GM12891 (cell line): ENCODE measurements around the gene NOX5.

Experiments used
- DNase-seq: peaks from one replicate; pipeline ENCODE4 v3.0.0; 2011; ENCODE audit warnings: low spot score; ENCODE audit not compliant: insufficient read length
- FAIRE-seq: peaks from 2 replicates; lab custom pipeline; 2011; peaks lifted over from hg19 to GRCh38; lab: Jason Lieb, UNC
- PAX5 ChIP-seq: IDR thresholded peaks from 2 replicates; pipeline ENCODE4 v1.6.1; 2011; ENCODE audit warnings: low read length, moderate library complexity, mild to moderate bottlenecking; ENCODE audit not compliant: insufficient read depth, severe bottlenecking
- POLR2A ChIP-seq: IDR thresholded peaks from 2 replicates; pipeline ENCODE4 v1.6.1; 2011; ENCODE audit warnings: low read depth, low read length, control low read depth
- POLR2AphosphoS5 ChIP-seq: IDR thresholded peaks from 2 replicates; pipeline ENCODE4 v1.6.1; 2011; ENCODE audit warnings: low read depth, low read length, control low read depth
- POU2F2 ChIP-seq: IDR thresholded peaks from 2 replicates; pipeline ENCODE4 v1.6.1; 2011; ENCODE audit warnings: low read depth, mild to moderate bottlenecking, control low read depth, low read length, moderate library complexity
- SPI1 ChIP-seq: IDR thresholded peaks from 2 replicates; pipeline ENCODE4 v1.6.1; 2011; ENCODE audit warnings: low read depth, low read length, control low read depth
- TAF1 ChIP-seq: IDR thresholded peaks from 2 replicates; pipeline ENCODE4 v1.6.1; 2011; ENCODE audit warnings: low read depth, low read length, control low read depth

Gene NOX5

GRCh38 chr15:69000091-69000490 lies 14.4 kb upstream of the NOX5 start:
- TF ChIP-seq POU2F2: no peak
- TF ChIP-seq PAX5: no peak
- no peak for TF ChIP-seq SPI1
- no peak for TF ChIP-seq TAF1
- no peak for TF ChIP-seq POLR2AphosphoS5
- TF ChIP-seq POLR2A: no peak
- DNase-seq: no peak
- FAIRE-seq: no peak

- no peak for DNase-seq
- FAIRE-seq: no peak
- TF ChIP-seq POLR2A: no peak
Measured at GRCh38 chr15:69000725-69001503, 13.6 kb upstream of the NOX5 start.

GRCh38 chr15:69002783-69003182 lies 11.7 kb upstream of the NOX5 start:
- TF ChIP-seq POLR2A (no peak), POU2F2 (no peak), TAF1 (no peak), PAX5 (no peak), POLR2AphosphoS5 (no peak), SPI1 (no peak)
- FAIRE-seq (no peak), DNase-seq (no peak)

- no peak for DNase-seq
- no peak for FAIRE-seq
- TF ChIP-seq POLR2AphosphoS5 (no peak), POLR2A (no peak), POU2F2 (no peak), PAX5 (no peak), SPI1 (no peak), TAF1 (no peak)
Measured at GRCh38 chr15:69004011-69004410, 10.5 kb upstream of the NOX5 start.

- DNase-seq (no peak), FAIRE-seq (no peak)
- TF ChIP-seq POLR2AphosphoS5 (no peak), POU2F2 (no peak), PAX5 (no peak), TAF1 (no peak), POLR2A (no peak), SPI1 (no peak)
Measured at GRCh38 chr15:69008056-69008455, 6.4 kb upstream of the NOX5 start.

GRCh38 chr15:69009341-69009740 lies 5.2 kb upstream of the NOX5 start:
- no peak for FAIRE-seq
- DNase-seq: no peak
- TF ChIP-seq POLR2A (no peak), PAX5 (no peak), POLR2AphosphoS5 (no peak), POU2F2 (no peak), SPI1 (no peak), TAF1 (no peak)

- DNase-seq (no peak), FAIRE-seq (no peak)
- no peak for TF ChIP-seq POLR2A
- no peak for TF ChIP-seq TAF1
- TF ChIP-seq POU2F2: no peak
- no peak for TF ChIP-seq SPI1
- TF ChIP-seq PAX5: no peak
- TF ChIP-seq POLR2AphosphoS5: no peak
Measured at GRCh38 chr15:69011641-69012040, 2.9 kb upstream of the NOX5 start.

- TF ChIP-seq POLR2A (no peak), SPI1 (no peak), POLR2AphosphoS5 (no peak), TAF1 (no peak), POU2F2 (no peak), PAX5 (no peak)
- FAIRE-seq: no peak
- DNase-seq: no peak
Measured at GRCh38 chr15:69012761-69013364, 1.6 kb upstream of the NOX5 start.

GRCh38 chr15:69013726-69014406 lies 629 bp upstream of the NOX5 start:
- DNase-seq (no peak), FAIRE-seq (no peak)
- TF ChIP-seq TAF1 (no peak), SPI1 (peak; percentile 72)

GRCh38 chr15:69015591-69015990 lies 1.1 kb downstream of the NOX5 start:
- FAIRE-seq (no peak), DNase-seq (no peak)

More at GRCh38 chr15:69015591-69015990, 1.1 kb downstream of the NOX5 start:
- TF ChIP-seq POLR2AphosphoS5 (no peak), PAX5 (no peak), SPI1 (no peak), POLR2A (no peak), TAF1 (no peak)
